Epithelial cell of prostate (primary cell): ENCODE results near the gene PANK4.
"Not testable (repeated sequence)": the region's sequence is repeated elsewhere in the genome, so short reads cannot be mapped to it uniquely, and the experiment has no call there.

ENCODE experiments used
- DNase-seq: peaks from one replicate; pipeline ENCODE4 v3.0.0-alpha.2; 2011; ENCODE audit warnings: low read depth, low spot score
- H3K27ac ChIP-seq: fragments of 450-650 bp; 2 replicates; pipeline ENCODE4 v1.5.1; 2017; ENCODE audit warnings: mild to moderate bottlenecking

The PANK4 gene

GRCh38 chr1:2469103-2469940 is 57.1 kb downstream of the PANK4 start:
- DNase-seq = no peak
- no peak overlapping the region for H3K27ac ChIP-seq

GRCh38 chr1:2468540-2468939 is 57.9 kb downstream of the PANK4 start:
- DNase-seq = no peak
- H3K27ac ChIP-seq = no peak overlapping the region

DNA sequence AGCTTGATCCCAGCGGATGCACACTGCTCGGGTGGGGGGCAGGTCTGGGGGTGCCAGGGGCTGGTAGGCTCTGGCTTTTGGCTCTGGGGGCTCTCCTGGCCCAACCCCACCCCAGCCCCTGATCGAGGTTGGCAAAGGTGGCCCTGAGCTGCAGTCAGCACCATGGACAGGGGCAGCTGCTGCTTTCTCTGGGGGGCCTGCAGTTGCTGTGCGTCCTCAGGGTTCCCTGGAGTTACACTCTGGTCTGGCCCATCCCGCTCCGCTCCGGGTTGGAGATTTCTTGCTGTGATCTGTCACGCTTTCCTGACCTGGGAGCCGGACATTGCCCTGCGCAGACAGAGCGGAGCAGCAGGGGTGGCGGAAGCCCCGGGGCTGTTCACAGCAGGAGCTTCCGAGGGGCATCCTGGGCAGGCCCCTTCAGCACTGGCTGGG is 58.3 kb downstream of the PANK4 start:
- no peak for DNase-seq
- no peak overlapping the region for H3K27ac ChIP-seq

DNA sequence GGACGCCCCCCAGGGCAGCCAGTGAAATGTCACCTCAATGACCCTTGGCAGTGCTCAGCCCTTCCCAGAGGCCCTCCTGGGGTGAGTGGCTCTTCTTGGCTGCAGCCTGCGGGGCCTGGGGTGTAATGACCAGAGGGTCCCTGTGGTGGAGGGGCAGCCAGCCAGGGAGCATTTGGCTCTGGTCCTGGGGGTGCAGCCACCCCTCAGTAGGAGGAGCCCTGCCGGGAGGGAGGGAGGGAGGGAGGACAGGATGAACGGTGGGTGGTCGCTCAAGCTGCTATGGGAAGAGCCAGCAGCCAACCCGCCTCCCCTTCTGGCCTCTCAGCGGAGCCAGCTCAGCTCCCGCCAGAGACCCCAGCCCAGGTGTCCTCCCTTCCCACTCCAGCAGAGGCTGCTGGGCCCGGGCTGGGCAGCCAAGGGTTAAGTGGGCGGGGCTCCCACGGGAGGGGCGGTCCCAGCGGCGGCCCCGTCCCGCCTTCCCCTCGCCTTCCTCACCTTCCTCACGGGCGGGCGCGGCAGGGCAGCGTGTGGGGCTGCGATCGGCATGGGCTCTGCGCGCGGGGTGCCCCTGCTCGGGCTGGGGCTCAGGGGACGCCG is 59.3 kb downstream of the PANK4 start:
- no peak overlapping the region for H3K27ac ChIP-seq
- no peak for DNase-seq

DNA sequence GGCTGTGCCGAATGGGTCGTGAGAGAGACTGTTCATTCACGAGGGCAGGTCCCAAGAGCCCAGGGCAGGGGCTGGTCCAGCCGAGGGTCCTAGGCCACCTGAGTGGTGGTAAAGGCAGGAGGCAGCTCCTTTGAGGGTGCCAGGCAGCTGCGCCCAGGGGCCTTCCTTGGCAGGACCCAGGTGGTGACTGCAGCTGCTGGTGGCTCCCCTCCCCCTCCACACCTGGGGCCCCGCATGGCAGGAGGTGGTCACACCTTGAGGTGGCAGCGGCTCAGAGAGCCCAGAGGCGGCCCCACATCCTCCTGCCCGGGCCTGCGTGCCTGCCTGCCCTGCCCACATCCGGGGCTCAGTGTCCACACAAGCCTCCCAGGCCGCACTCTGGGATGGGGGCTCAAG is 60.1 kb downstream of the PANK4 start:
- H3K27ac ChIP-seq = no peak overlapping the region
- DNase-seq = no peak

- H3K27ac ChIP-seq = no peak overlapping the region
- no peak for DNase-seq
Observed at GRCh38 chr1:2465371-2466269, 60.8 kb downstream of the PANK4 start.

DNA sequence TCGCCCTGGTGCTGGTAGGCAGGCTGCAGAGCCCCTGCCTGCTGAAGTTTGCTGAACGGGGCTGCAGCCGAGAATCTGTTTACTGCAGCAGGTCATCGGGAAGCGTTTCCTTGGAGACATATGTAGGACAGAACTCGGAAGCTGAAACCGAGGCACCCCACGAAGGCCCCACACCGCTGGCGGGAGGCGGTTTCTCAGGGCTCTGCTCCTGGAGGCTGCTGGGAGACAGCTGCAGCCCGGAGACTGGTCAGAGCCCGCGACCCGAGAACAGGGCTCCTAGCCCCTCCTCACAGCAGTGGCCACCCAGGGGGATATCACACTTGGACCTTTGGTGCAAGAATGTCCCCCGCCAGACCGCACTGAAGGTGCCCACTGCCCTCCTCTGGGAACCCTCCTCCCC is 63.0 kb downstream of the PANK4 start:
- H3K27ac ChIP-seq = no peak overlapping the region

GRCh38 chr1:2462819-2463218 is 63.6 kb downstream of the PANK4 start:
- DNase-seq = no peak
- H3K27ac ChIP-seq = no peak overlapping the region

More for the DNA sequence above, 63.0 kb downstream of the PANK4 start:
- no peak for DNase-seq

DNA sequence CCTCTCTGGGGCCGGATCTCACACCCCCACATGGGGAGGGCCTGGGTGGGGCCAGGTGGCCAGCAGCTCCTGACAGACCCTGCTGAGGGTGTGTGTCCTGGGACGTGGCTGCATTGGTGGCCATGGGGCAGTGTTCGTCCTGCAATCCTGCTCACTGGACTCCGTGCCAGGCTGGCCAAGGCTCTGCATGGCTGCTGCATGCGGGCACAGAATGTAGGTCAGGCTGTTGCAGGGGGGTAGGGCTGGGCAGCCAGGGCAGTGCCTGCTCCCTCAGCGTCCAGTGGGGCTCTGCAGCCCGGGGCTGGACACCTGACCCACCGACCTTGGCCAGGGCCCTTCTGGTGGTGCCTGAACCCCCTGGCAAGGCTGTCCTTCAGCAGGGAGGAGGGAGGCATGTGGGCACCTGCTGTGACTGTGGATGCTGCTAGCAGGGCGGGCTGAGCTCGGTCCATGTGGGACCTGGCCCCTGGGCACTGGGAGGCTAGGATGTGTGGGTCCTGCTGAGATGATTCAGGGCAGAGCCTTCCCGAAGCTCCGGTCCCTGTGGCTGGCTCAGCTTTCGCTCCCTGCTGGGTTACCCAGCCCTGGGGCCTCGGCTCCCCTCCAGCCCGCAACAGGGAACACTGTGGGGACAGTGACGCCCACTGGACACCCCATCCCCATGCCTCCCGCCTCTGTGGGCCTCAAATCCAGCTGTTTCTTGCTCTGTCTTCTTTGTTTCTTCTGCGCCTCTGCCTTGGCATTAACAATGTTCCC is 65.2 kb downstream of the PANK4 start:
- H3K27ac ChIP-seq = no peak overlapping the region
- no peak for DNase-seq

DNA sequence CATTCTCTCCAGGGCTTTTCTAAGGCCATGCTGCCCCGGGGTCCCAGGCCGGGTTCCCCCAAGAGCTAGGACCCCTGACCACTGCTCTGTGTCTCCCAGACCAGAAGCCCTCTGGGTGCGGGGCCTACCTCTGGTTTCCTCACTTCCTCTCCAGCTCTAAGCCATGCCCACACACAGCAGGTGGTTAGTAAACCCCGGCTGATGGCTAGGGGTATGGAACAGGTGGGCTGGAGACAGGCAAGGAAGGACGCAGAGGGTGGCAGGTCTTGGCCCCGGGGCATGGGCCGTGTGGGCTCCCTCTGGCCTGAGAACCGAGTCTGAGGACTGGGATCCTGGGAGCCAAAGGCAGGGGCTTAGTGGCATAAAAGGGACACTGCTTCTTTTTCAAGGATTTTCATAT is 66.2 kb downstream of the PANK4 start:
- H3K27ac ChIP-seq = no peak overlapping the region
- no peak for DNase-seq

DNA sequence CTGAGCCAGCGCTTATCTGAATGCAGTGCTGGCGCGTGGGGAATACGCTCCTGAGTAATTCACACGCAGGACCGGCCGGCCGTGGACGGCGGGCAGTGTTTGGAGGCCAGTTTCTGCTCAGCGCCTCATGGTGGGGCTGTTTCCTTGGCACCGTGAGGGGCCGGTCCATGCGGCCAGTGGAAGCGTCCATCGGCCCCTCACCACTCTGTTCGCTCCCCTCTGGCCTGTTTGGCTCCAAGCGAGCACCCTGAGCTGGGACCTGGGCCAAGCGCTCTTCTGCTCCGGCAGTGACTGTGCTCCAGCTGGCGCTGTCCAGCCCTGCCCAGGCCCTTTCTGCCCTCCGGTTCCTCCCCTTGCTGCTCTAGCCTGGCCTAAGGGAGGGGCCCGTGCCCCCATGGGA is 66.6 kb downstream of the PANK4 start:
- H3K27ac ChIP-seq = no peak overlapping the region
- no peak for DNase-seq

DNA sequence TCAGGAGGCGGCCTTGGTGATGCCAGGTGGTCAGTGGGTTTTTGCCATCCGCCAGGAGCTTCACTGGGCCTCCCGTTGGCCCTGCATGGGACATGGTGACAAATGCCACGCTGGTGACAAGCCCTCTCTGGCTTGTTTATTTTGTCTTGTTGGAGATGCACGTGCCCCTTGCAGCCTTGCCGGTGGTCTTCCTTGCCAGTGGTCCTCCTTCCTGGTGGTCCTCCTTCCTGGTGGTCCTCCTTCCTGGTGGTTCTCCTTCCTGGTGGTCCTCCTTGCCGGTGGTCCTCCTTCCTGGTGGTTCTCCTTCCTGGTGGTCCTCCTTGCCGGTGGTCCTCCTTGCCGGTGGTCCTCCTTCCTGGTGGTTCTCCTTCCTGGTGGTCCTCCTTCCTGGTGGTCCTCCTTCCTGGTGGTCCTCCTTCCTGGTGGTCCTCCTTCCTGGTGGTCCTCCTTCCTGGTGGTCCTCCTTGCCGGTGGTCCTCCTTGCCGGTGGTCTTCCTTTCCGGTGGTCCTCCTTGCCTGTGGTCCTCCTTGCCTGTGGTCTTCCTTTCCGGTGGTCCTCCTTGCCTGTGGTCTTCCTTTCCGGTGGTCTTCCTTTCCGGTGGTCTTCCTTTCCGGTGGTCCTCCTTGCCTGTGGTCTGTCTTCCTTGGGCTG is 67.2 kb downstream of the PANK4 start:
- DNase-seq, H3K27ac ChIP-seq: not testable (repeated sequence)

DNA sequence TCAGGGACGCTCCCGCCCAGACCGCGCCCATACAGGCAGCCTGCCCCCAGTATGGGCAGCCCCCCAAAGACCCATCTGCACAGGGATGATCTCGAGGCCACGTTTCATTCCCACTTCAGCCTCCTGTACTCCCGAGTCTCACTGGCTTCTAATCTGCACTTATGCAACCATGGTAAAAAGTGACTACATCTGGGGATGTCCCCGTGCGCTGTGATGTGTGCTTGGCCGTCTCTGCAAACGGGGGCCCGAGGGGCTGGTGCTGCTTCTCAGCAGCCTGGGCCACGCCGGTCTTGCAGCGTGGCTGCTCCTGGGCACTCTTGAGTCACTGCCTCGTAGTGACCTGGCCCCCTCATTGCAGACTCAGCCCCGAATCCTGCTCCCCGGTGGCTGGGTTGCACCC is 67.7 kb downstream of the PANK4 start:
- H3K27ac ChIP-seq = no peak overlapping the region

More for the DNA sequence above, 67.7 kb downstream of the PANK4 start:
- no peak for DNase-seq
